Stimulated activated naive CD8-positive, alpha-beta T cell treated with anti-CD3 and anti-CD28 coated beads, Interleukin-15, Interleukin-2, amounts not matched to agents 100 U/mL and 50 U/mL, for 24 hours (primary cell): ENCODE data around the gene GOLGA6B.
"Not testable (repeated sequence)": the region's sequence is repeated elsewhere in the genome, so short reads cannot be mapped to it uniquely, and the experiment has no call there.

ENCODE experiments used
- ATAC-seq: fragments of 150-1000 bp; cut with Tn5 transposase; one replicate; pipeline ENCODE4 v1.10.0; 2021
- DNase-seq: peaks from one replicate; pipeline ENCODE4 v3.0.0; 2021

Gene GOLGA6B

DNA sequence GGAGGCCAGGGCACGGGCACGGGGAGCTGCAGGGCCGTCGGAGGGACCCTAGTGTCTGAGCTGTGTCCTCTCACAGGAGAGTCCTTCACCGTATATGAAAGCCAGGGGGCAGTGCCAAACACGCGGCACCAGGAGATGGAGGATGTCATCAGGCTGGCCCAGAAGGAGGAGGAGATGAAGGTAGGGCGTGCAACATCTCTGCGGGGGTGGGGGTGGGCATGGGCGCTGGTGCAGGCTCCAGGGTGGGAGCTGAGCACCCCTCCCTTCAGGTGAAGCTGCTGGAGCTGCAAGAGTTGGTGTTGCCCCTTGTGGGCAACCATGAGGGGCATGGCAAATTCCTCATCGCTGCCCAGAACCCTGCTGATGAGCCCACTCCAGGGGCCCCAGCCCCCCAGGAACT lies 11.2 kb downstream of the GOLGA6B start:
- ATAC-seq, DNase-seq: not testable (repeated sequence)

DNA sequence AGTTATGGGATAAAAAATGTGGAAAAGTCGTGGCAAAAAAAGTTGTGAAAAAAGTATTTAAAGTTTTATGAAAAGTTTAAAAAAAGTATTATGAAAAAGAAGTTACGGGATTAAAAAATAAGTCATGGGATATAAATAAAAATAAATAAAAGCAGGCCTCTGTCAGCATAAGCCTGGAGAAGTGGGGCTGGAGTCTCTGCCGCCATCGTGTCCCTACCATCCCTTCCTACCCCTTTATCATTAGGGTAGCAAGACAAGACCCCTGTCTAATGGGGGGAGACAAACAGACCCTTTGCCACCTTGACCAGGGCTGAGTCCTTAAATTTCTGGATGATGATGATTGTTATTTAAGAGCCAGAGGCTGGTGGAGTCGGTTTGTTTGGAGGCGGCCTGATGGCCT lies 15.3 kb downstream of the GOLGA6B start:
- not testable (repeated sequence) for DNase-seq, ATAC-seq

- ATAC-seq, result peak; percentile 97
- DNase-seq, result peak; percentile 75
These were observed 16.3 kb downstream of the GOLGA6B start for GRCh38 chr15:72670656-72671352.

GRCh38 chr15:72671525-72671924 lies 17.0 kb downstream of the GOLGA6B start:
- DNase-seq (no peak), ATAC-seq (no peak)

DNA sequence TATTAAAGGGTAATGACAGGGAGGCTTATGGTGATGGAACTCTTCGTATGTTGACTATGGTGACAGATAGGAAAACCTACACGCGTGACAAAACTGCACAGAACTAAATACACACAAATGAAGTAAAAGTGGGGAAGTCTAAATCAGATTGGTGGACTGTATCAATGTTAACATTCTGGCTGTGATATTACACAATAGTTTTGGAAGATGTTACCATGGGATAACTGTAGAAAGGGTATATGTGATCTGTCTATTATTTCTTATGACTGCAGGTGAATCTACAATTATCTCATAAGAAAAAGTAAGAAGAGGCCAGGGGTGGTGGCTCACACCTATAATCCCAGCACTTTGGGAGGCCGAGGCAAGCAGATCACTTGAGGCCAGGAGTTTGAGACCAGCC lies 22.3 kb downstream of the GOLGA6B start:
- ATAC-seq, result no peak

GRCh38 chr15:72680931-72681330 lies 26.4 kb downstream of the GOLGA6B start:
- ATAC-seq (no peak), DNase-seq (no peak)

More for the DNA sequence above, 22.3 kb downstream of the GOLGA6B start:
- DNase-seq, result no peak

DNA sequence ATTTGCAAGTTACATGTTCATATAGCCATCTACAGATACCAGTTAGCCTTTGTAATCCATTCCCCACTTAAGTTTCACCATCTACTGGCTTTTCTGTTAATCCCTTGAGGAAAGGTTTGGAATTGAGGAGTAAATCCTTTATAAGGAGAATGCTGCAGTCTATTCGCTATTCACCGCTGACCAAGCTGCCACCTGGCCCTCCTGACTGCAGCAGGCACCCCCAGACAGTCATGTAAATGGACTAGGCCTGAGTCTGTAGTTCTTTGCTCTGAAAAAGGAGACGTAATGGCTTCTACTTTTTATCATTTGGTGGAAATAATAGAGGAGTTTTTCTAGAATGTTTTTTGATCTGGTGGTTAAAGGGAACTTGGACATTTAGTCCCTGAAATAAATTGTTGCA lies 28.3 kb downstream of the GOLGA6B start:
- DNase-seq (no peak), ATAC-seq (no peak)

DNA sequence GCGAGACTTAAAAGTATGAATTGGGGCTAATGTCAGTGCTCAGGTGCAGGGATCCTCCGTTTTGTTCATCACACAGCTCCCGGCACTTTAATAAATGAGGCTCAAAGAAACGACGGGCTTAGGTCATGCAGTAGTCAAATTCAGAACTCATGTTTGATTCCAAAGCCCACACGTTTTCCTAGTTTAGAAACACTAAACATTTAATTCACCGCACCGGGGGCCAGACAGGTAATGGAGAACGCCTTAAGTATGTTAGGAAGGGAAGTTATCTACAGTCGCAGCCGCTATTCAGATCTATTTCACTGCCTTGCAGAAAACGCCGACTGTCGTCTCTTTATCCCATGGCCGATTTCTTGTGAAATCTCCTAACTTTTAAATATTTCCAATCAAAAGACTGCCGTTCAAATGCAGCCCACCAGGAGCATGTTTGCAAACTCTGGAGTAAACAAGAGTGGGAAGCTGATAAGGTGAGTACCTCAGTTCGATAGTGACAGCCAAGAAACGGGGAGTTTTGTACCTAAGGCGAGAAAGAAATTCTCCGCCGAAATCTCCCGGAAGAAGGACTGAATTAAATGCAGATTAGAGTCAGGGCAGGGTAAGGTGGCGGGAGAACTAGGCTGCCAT lies 30.9 kb downstream of the GOLGA6B start:
- DNase-seq (no peak), ATAC-seq (no peak)

- peak; percentile 91 for DNase-seq
- peak; percentile 98 for ATAC-seq
These were observed 31.7 kb downstream of the GOLGA6B start, which contains the start of the genes BBS4 and HIGD2B for GRCh38 chr15:72685925-72686794. TSS of gene BBS4 (plus strand) at chr15:72686207. CDS start at chr15:72686228, 21 bp downstream. TSS of gene HIGD2B (minus strand) at chr15:72686182. CDS start at chr15:72676374, 9,808 bp downstream.

- DNase-seq (no peak), ATAC-seq (no peak)
These were observed 34.2 kb downstream of the GOLGA6B start for GRCh38 chr15:72688697-72689096.

DNA sequence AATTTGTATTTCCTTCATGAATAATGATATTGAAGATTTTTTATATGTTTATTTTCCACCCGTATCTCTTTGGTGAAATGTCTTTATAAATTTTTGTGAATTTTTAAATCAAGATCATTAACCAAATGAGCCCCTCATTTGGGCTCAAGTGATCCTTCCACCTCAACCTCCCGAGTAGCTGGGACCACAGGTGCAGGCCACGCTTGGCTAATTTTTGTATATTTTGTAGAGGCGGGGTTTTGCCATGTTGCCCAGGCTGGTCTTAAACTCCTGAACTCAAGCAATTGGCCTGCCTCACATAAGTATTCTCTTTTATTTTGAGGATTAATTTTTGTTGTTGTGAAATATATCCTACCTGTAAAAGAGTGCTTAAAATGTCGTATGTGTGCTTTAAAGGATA lies 36.4 kb downstream of the GOLGA6B start:
- DNase-seq, result no peak
- no peak for ATAC-seq

GRCh38 chr15:72698938-72699337 lies 44.4 kb downstream of the GOLGA6B start:
- no peak for ATAC-seq
- no peak for DNase-seq

- DNase-seq (no peak), ATAC-seq (no peak)
These were observed 45.6 kb downstream of the GOLGA6B start for GRCh38 chr15:72700076-72700475.

GRCh38 chr15:72706266-72706665 lies 51.8 kb downstream of the GOLGA6B start:
- ATAC-seq, result no peak
- DNase-seq, result no peak

- ATAC-seq, DNase-seq: not testable (repeated sequence)
These were observed 54.2 kb downstream of the GOLGA6B start for GRCh38 chr15:72708551-72709303.
